Measurements from ENCODE around the gene ZNF433.
"Not testable (repeated sequence)": the region's sequence is repeated elsewhere in the genome, so short reads cannot be mapped to it uniquely, and the experiment has no call there.

ZNF433 gene

DNA sequence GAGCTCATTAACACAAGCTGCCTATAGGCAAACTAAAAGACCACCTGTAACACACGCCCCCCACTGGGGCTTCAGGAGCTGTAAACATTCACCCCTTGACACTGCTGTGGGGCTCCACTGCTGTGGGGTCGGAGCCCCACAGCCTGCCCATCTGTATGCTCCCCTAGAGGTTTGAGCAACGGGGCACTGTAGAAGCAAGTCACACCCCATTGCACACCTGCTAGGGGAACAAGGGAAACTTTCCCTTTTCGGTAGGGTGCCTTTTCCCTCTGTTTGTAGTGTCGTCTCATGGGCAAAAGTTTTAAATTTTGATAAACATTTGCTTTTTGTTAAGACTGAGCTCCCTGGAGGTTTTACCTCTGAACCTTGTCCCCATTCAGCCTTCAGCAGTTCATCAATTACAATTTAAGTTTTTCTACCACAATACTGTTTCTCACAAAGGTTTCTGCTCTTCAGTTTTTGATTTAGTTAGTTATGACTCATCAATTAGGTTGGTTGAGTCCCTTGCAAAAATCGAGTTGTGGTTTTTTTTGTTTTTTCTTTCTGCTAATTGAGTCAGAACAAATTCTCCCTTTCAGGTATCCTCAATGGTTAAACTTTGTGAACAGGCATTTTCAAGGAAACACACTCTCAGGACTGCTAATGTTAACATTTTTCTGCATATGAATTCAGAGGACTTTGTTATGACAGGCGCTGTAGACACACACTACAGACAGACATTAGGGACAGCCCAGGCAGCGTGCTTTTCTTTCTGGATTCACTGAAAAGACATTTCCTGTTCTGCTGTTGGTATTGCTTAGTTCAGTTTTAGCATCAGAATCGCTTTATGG, 35.1 kb downstream of the ZNF433 start:
- Histone ChIP-seq H3K79me2 (ENCODE audit: insufficient read depth, low read length) (peaks cover 66% of the 10 kb centered on the region), H3K4me2 (ENCODE audit: insufficient read depth, low read length) (no peak overlapping the region), H3K36me3 (ENCODE audit: insufficient read depth, low read length) (peaks cover 64% of the 10 kb centered on the region), H4K20me1 (ENCODE audit: insufficient read depth, low read length) (peaks cover 10% of the 10 kb centered on the region), H3K9me3 (ENCODE audit: insufficient read depth, low read length, severe bottlenecking) (no peaks in the 10 kb centered on the region), H3K27me3 (ENCODE audit: insufficient read depth, low read length, poor library complexity) (no peaks in the 10 kb centered on the region), H3K9ac (ENCODE audit: low read depth, low read length) (no peak overlapping the region), H2AFZ (ENCODE audit: low read depth, low read length) (no peak overlapping the region), H3K4me3 (ENCODE audit: low read depth in 1 of 2, low read length in 2 of 2) (no peak overlapping the region), H3K27ac (ENCODE audit: low read length) (no peak overlapping the region), H3K4me1 (ENCODE audit: insufficient read depth, low read length) (no peaks in the 10 kb centered on the region)
- ATAC-seq (ENCODE audit: insufficient read depth, low read depth) (no peak), DNase-seq (no peak)
- TF ChIP-seq EZH2 (IDR thresholded peaks at IDR 0.05; ENCODE audit: borderline replicate concordance, low read depth, low read length, severe bottlenecking): no peak
- no peak for TF ChIP-seq CTCF (IDR thresholded peaks at IDR 0.05; ENCODE audit: borderline replicate concordance, extremely low read depth, low read length, poor library complexity, severe bottlenecking)

- no peak for TF ChIP-seq EZH2 (IDR thresholded peaks at IDR 0.05; ENCODE audit: borderline replicate concordance, low read depth, low read length, severe bottlenecking)
- TF ChIP-seq CTCF (IDR thresholded peaks at IDR 0.05; ENCODE audit: borderline replicate concordance, extremely low read depth, low read length, poor library complexity, severe bottlenecking): no peak
- ATAC-seq (ENCODE audit: insufficient read depth, low read depth): peak; percentile 58; the same call in 2 of the 3 replicates
- Histone ChIP-seq H3K36me3 (ENCODE audit: insufficient read depth, low read length) (peaks cover 40% of the 10 kb centered on the region), H3K9ac (ENCODE audit: low read depth, low read length) (no peak overlapping the region), H3K4me2 (ENCODE audit: insufficient read depth, low read length) (no peak overlapping the region), H3K27ac (ENCODE audit: low read length) (no peak overlapping the region), H3K79me2 (ENCODE audit: insufficient read depth, low read length) (peaks cover 97% of the 10 kb centered on the region), H3K27me3 (ENCODE audit: insufficient read depth, low read length, poor library complexity) (no peaks in the 10 kb centered on the region), H4K20me1 (ENCODE audit: insufficient read depth, low read length) (peaks cover 34% of the 10 kb centered on the region), H3K4me1 (ENCODE audit: insufficient read depth, low read length) (peaks cover 15% of the 10 kb centered on the region), H3K9me3 (ENCODE audit: insufficient read depth, low read length, severe bottlenecking) (no peaks in the 10 kb centered on the region), H2AFZ (ENCODE audit: low read depth, low read length) (no peak overlapping the region), H3K4me3 (ENCODE audit: low read depth in 1 of 2, low read length in 2 of 2) (no peak overlapping the region)
- peak; percentile 18 for DNase-seq
These were observed 40.3 kb downstream of the ZNF433 start for GRCh38 chr19:11995174-11995573.

DNA sequence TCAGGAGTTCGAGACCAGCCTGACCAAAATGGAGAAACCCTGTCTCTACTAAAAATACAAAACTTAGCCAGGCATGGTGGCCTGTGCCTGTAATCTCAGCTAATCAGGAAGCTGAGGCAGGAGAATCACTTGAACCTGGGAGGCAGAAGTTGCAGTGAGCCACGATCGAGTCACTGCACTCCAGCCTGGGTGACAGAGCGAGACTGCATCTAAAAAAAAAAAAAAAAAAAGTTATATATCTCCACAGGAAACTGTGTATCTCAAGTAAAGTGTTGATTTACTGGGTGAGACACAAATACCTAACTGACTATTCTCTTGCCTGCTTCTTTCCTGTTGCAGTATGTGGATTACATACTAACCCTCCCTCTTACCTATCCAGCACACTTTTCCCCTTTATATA, 43.6 kb downstream of the ZNF433 start:
- not testable (repeated sequence) for H3K4me3 ChIP-seq (ENCODE audit: low read depth in 1 of 2, low read length in 2 of 2); H2AFZ ChIP-seq (ENCODE audit: low read depth, low read length); H3K9me3 ChIP-seq (ENCODE audit: insufficient read depth, low read length, severe bottlenecking); ATAC-seq (ENCODE audit: insufficient read depth, low read depth); H3K27ac ChIP-seq (ENCODE audit: low read length); H3K27me3 ChIP-seq (ENCODE audit: insufficient read depth, low read length, poor library complexity); H3K9ac ChIP-seq (ENCODE audit: low read depth, low read length); DNase-seq; H3K4me2 ChIP-seq (ENCODE audit: insufficient read depth, low read length)
- Histone ChIP-seq H4K20me1 (ENCODE audit: insufficient read depth, low read length) (peaks cover 35% of the 10 kb centered on the region), H3K36me3 (ENCODE audit: insufficient read depth, low read length) (peaks cover 28% of the 10 kb centered on the region), H3K79me2 (ENCODE audit: insufficient read depth, low read length) (peaks cover 90% of the 10 kb centered on the region), H3K4me1 (ENCODE audit: insufficient read depth, low read length) (peaks cover 35% of the 10 kb centered on the region)

GRCh38 chr19:11989112-11989456, 46.4 kb downstream of the ZNF433 start:
- H3K4me1 ChIP-seq (ENCODE audit: insufficient read depth, low read length): peaks cover 37% of the 10 kb centered on the region
- TF ChIP-seq CTCF (IDR thresholded peaks at IDR 0.05; ENCODE audit: borderline replicate concordance, extremely low read depth, low read length, poor library complexity, severe bottlenecking) (no peak), EZH2 (IDR thresholded peaks at IDR 0.05; ENCODE audit: borderline replicate concordance, low read depth, low read length, severe bottlenecking) (no peak)
- DNase-seq: no peak
- peak overlapping the region; percentile 90 to 95; a peak in 3 of 4 replicates for H3K4me3 ChIP-seq (ENCODE audit: low read depth in 1 of 2, low read length in 2 of 2)
- H4K20me1 ChIP-seq (ENCODE audit: insufficient read depth, low read length): peaks cover 30% of the 10 kb centered on the region; the same call in 1 of the 2 replicates
- peaks cover 63% of the 10 kb centered on the region for H3K79me2 ChIP-seq (ENCODE audit: insufficient read depth, low read length)
- peak overlapping the region; percentile 92 for H3K4me2 ChIP-seq (ENCODE audit: insufficient read depth, low read length)
- H3K9me3 ChIP-seq (ENCODE audit: insufficient read depth, low read length, severe bottlenecking): no peaks in the 10 kb centered on the region
- H2AFZ ChIP-seq (ENCODE audit: low read depth, low read length): no peak overlapping the region
- H3K27me3 ChIP-seq (ENCODE audit: insufficient read depth, low read length, poor library complexity): no peaks in the 10 kb centered on the region
- no peak for ATAC-seq (ENCODE audit: insufficient read depth, low read depth)
- H3K27ac ChIP-seq (ENCODE audit: low read length): peak overlapping the region; percentile 95; the same call in 1 of the 2 replicates
- peaks cover 19% of the 10 kb centered on the region for H3K36me3 ChIP-seq (ENCODE audit: insufficient read depth, low read length)
- peak overlapping the region; percentile 89 for H3K9ac ChIP-seq (ENCODE audit: low read depth, low read length)

Data from DND-41 (cell line).